HepG2 (cell line): ENCODE measurements around the gene ANKRD35. TPM values are rescaled to one million over a fixed set of nuclear protein-coding genes. Genes with fewer than 3 reads are reported as not detected.

Experiments used
- CBX2 ChIP-seq, 2 experiments: fragments of 200-600 bp in 1 of 2; sonication (generic); formaldehyde crosslinking in 1 of 2; IDR thresholded peaks; 2 replicates each; pipeline versions ENCODE4 v1.7.0 to v1.8.1; 2018 to 2022; ENCODE audit warnings: low read depth in 2 of 2, low read length in 1 of 2, mild to moderate bottlenecking in 1 of 2, missing genetic modification reagents in 1 of 2
- DDIT3 ChIP-seq: sonication (generic); formaldehyde crosslinking; IDR thresholded peaks from 2 replicates; pipeline ENCODE4 v1.4.0; 2020; ENCODE audit warnings: mild to moderate bottlenecking, missing genetic modification reagents
- FOSL1 ChIP-seq: sonication (generic); formaldehyde crosslinking; IDR thresholded peaks from 2 replicates; pipeline ENCODE4 v1.9.0; 2021; ENCODE audit warnings: missing genetic modification reagents, borderline replicate concordance
- FOXK1 ChIP-seq: sonication (generic); formaldehyde crosslinking; IDR thresholded peaks from 2 replicates; pipeline ENCODE4 v1.4.0; 2020; ENCODE audit warnings: low read depth, missing genetic modification reagents, borderline replicate concordance
- MEIS1 ChIP-seq: sonication (generic); formaldehyde crosslinking; IDR thresholded peaks from 2 replicates; pipeline ENCODE4 v1.9.0; 2021; ENCODE audit warnings: mild to moderate bottlenecking, missing genetic modification reagents, moderate library complexity, borderline replicate concordance
- MTF2 ChIP-seq: sonication (generic); formaldehyde crosslinking; IDR thresholded peaks from 2 replicates; pipeline ENCODE4 v1.5.0; 2020; ENCODE audit warnings: missing genetic modification reagents, borderline replicate concordance
- RARA ChIP-seq: IDR thresholded peaks from 2 replicates; pipeline ENCODE4 v1.6.1; 2016; ENCODE audit warnings: missing genetic modification reagents, missing compliant biosample characterization
- SNRNP70 ChIP-seq: fragments of 200-400 bp; formaldehyde crosslinking; IDR thresholded peaks from 2 replicates; pipeline ENCODE4 v1.6.1; 2017; ENCODE audit warnings: mild to moderate bottlenecking, low read depth, low read length, moderate library complexity
- STAG1 ChIP-seq: sonication (generic); formaldehyde crosslinking; IDR thresholded peaks from 2 replicates; pipeline ENCODE4 v1.4.0; 2020; ENCODE audit warnings: missing genetic modification reagents
- TERF1 ChIP-seq: sonication (generic); formaldehyde crosslinking; IDR thresholded peaks from 2 replicates; pipeline ENCODE4 v1.8.0; 2022; ENCODE audit warnings: mild to moderate bottlenecking, missing genetic modification reagents, moderate library complexity
- TGIF2 ChIP-seq: IDR thresholded peaks from 2 replicates; pipeline ENCODE4 v1.6.1; 2016; ENCODE audit warnings: control low read depth, missing compliant biosample characterization
- ZNF142 ChIP-seq: sonication (generic); formaldehyde crosslinking; IDR thresholded peaks from 2 replicates; pipeline ENCODE4 v1.4.0; 2020; ENCODE audit warnings: missing genetic modification reagents
- ZNF143 ChIP-seq: sonication (generic); formaldehyde crosslinking; IDR thresholded peaks from 2 replicates; pipeline ENCODE4 v1.4.0; 2020; ENCODE audit warnings: missing genetic modification reagents
- ZNF296 ChIP-seq: sonication (generic); formaldehyde crosslinking; conservative IDR thresholded peaks from 2 replicates; pipeline ENCODE4 v1.5.0; 2020; ENCODE audit warnings: mild to moderate bottlenecking, missing genetic modification reagents
- ZNF510 ChIP-seq: sonication (generic); formaldehyde crosslinking; IDR thresholded peaks from 2 replicates; pipeline ENCODE4 v1.4.0; 2020; ENCODE audit warnings: low read depth, mild to moderate bottlenecking, missing genetic modification reagents
- ZNF687 ChIP-seq: sonication (generic); formaldehyde crosslinking; IDR thresholded peaks from 2 replicates; pipeline ENCODE4 v1.5.1; 2020; ENCODE audit warnings: mild to moderate bottlenecking, missing genetic modification reagents, moderate library complexity
- polyA plus RNA-seq, 8 experiments: library from polyadenylated mRNA; depleted of rRNA in 3 of 8; stranded (reverse) in 7 of 8; unstranded in 1 of 8; fragments of >200 nt; fragmentation: Illumina TruSeq in 4 of 8; extraction: Trizol in 4 of 8; gene quantifications; 2 replicates each; pipeline versions ENCODE4 v1.2.1 to v1.2.3, GENCODE V29; 2011 to 2016; ENCODE audit warnings: low read depth in 4 of 8, missing spikeins in 1 of 8, mixed read lengths in 1 of 8; ENCODE audit not compliant: insufficient read depth in 1 of 8
- total RNA-seq, 5 experiments: library from RNA; depleted of rRNA; stranded (reverse); fragments of >200 nt; fragmentation: Illumina TruSeq; extraction: Trizol; gene quantifications; 2 replicates each; pipeline ENCODE4 v1.2.3, GENCODE V29; 2016; ENCODE audit warnings: low read depth in 1 of 5

ANKRD35 gene
- total and polyA plus RNA-seq, 2 of the 13 experiments (the other 11 are each of a cell fraction or from before 2014, with no cell fraction given) = 0.02 TPM; not detected in 1

GRCh38 chr1:145891587-145892485 is 6.2 kb upstream of the ANKRD35 start (continued):
- peak; percentile 83; the same call in 1 of the 2 replicates for TF ChIP-seq FOSL1 (CRISPR knock-in tag)
- TF ChIP-seq DDIT3 = no peak
- TF ChIP-seq SNRNP70 = no peak
- TF ChIP-seq STAG1 (CRISPR knock-in tag) = peak; percentile 95
- peak; percentile 80 for TF ChIP-seq ZNF142 (CRISPR knock-in tag)
- TF ChIP-seq TGIF2 (CRISPR knock-in tag) = peak; percentile 53; the same call in 1 of the 2 replicates
- TF ChIP-seq MTF2 = no peak
- peak; percentile 63 for TF ChIP-seq RARA
- peak; percentile 88; the same call in 1 of the 2 replicates for TF ChIP-seq FOXK1 (CRISPR knock-in tag)
- TF ChIP-seq TERF1 (CRISPR knock-in tag) = no peak
- TF ChIP-seq ZNF687 (CRISPR knock-in tag) = peak; percentile 76
- no peak for TF ChIP-seq ZNF510 (CRISPR knock-in tag)
- no peak for TF ChIP-seq MEIS1 (CRISPR knock-in tag)
- TF ChIP-seq CBX2 (IDR thresholded peaks at IDR 0.05; ENCODE audit: low read depth, low read length) = no peak
- TF ChIP-seq CBX2 (CRISPR knock-in tag; IDR thresholded peaks at IDR 0.05; ENCODE audit: low read depth) = no peak
- TF ChIP-seq ZNF143 = peak; percentile 58; the same call in 1 of the 2 replicates
- TF ChIP-seq ZNF296 (CRISPR knock-in tag) = no peak
